Small intestine (tissue), 7 donors: ENCODE results near the gene GDE1. TPM values are rescaled to one million over a fixed set of nuclear protein-coding genes. Genes with fewer than 3 reads are reported as not detected.
A peak's percentile ranks its signal among the peaks of the same experiment; 100 is the strongest.

Source experiments
- DNase-seq, 2 donors: peaks; one replicate each; pipeline versions ENCODE4 v3.0.0 to v3.0.0-alpha.2; 2013
- FAIRE-seq: peaks from 2 replicates; lab custom pipeline; 2012; peaks lifted over from hg19 to GRCh38; lab: Jason Lieb, UNC
- H3K27ac ChIP-seq, 3 donors: one replicate each; pipeline ENCODE4 v1.5.1; 2013; ENCODE audit warnings: low read length in 2 of 3, mild to moderate bottlenecking in 2 of 3, control low read depth in 1 of 3, inconsistent platforms in 1 of 3, low read depth in 1 of 3, moderate library complexity in 1 of 3
- H3K27me3 ChIP-seq, 3 donors: one replicate each; pipeline ENCODE4 v1.6.1; 2013; ENCODE audit warnings: low read length in 3 of 3, inconsistent platforms in 1 of 3; ENCODE audit not compliant: control insufficient read depth in 3 of 3, insufficient read depth in 3 of 3
- H3K36me3 ChIP-seq, 3 donors: one replicate each; pipeline ENCODE4 v1.6.1; 2013; ENCODE audit warnings: low read length in 3 of 3, inconsistent platforms in 1 of 3, low read depth in 1 of 3, mild to moderate bottlenecking in 1 of 3, moderate library complexity in 1 of 3; ENCODE audit not compliant: control insufficient read depth in 3 of 3, insufficient read depth in 2 of 3
- H3K4me1 ChIP-seq, 3 donors: one replicate each; pipeline ENCODE4 v1.6.1; 2013; ENCODE audit warnings: low read length in 2 of 3, inconsistent platforms in 1 of 3, low read depth in 1 of 3, mild to moderate bottlenecking in 1 of 3, moderate library complexity in 1 of 3; ENCODE audit not compliant: control insufficient read depth in 3 of 3, insufficient read depth in 2 of 3
- H3K4me3 ChIP-seq, 3 donors: one replicate each; pipeline ENCODE4 v1.5.1; 2013; ENCODE audit warnings: low read length in 3 of 3, control low read depth in 1 of 3, inconsistent platforms in 1 of 3, low read depth in 1 of 3, mild to moderate bottlenecking in 1 of 3, moderate library complexity in 1 of 3
- H3K9me3 ChIP-seq, 2 donors: one replicate each; pipeline ENCODE4 v1.6.1; 2013; ENCODE audit warnings: low read depth in 1 of 2, low read length in 1 of 2; ENCODE audit not compliant: control insufficient read depth in 2 of 2, insufficient read depth in 1 of 2
- WGBS, 3 donors: extraction: QIAGEN DNeasy Blood & Tissue Kit; methylation state at CpG; one replicate each; pipeline ENCODE4 v1.1.7; 2013; 5-methylcytosine and 5-hydroxymethylcytosine counted together
- polyA plus RNA-seq, 4 donors: library from polyadenylated mRNA; stranded (reverse) in 3 of 4; unstranded in 1 of 4; fragments of 200-250 nt in 3 of 4; fragments of 120-200 nt in 1 of 4; gene quantifications; one replicate each; pipeline versions ENCODE4 v1.2.1 to v1.2.3, GENCODE V29; 2013
- donor health status: healthy with polysubstance abuse.
- donor health status: control.
- donor health status: control.
- donor health status: Bipolar disorder and iron deficiency.
- donor health status: healthy.

Gene GDE1
- polyA plus RNA-seq, 4 donors = 29.7 to 70.8 (median 38.9) TPM

DNA sequence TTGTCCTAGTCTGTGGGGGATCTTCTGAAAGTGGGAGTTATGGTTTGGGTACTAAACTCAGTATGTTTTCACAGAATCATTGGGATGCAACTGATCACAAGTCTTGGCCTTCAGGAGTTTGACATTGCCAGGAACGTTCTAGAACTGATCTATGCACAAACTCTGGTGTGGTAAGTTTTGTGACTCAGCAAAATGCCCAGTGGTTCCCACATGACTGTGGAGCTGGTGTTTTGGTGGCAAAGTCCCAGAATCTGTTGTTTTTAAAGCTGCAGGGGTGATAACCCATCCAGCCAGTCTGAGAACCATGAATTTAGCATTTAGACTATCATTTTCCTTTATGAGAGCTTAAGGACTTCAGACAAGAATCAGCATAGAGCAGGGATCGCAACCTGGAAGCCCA is 40.6 kb downstream of the GDE1 start:
- H3K36me3 ChIP-seq = peaks cover 5 to 39% (median 20%) of the 10 kb centered on the region in 3 donors
- WGBS, 3 donors = 86 to 91% (median 86%) methylated on average over 2 of the region's 2 CpGs
- FAIRE-seq = no peak

DNA sequence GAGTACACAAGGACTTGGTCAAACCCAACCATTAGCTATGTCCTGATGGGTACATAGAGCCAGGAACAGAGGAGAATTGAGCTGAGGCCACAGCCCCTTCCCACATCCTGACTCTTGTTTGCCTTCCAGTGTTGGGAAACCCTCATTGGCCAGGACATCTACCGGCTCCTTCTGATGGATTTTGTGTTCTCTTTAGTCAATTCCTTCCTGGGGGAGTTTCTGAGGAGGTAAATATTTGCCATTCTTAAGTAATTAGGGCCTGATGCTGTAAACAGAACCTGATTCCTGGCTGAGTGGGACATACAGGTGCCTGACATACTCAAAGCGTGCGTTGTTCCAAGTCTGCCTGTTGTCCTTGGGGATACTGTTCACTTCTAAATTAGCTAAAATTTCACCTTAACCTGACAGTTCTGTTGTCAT is 42.6 kb downstream of the GDE1 start:
- H3K4me1 ChIP-seq = no peaks in the 10 kb centered on the region
- no peaks in the 10 kb centered on the region for H3K9me3 ChIP-seq
- peaks cover 5 to 42% (median 14%) of the 10 kb centered on the region in 3 donors for H3K36me3 ChIP-seq
- 74 to 89% (median 79%) methylated on average over 3 of the region's 3 CpGs for WGBS, 3 donors
- FAIRE-seq (no peak), DNase-seq (no peak)
- no peak overlapping the region for H3K27ac ChIP-seq
- H3K4me3 ChIP-seq = no peak overlapping the region
- H3K27me3 ChIP-seq = no peaks in the 10 kb centered on the region

More for the DNA sequence above, 40.6 kb downstream of the GDE1 start:
- Histone ChIP-seq H3K4me3 (no peak overlapping the region), H3K4me1 (no peaks in the 10 kb centered on the region), H3K27ac (no peak overlapping the region), H3K9me3 (no peaks in the 10 kb centered on the region), H3K27me3 (no peaks in the 10 kb centered on the region)
- DNase-seq = no peak

- WGBS, 3 donors = 39 to 91% (median 90%) methylated on average over 1 of the region's 1 CpG
- DNase-seq (no peak), FAIRE-seq (no peak)
- H3K4me1 ChIP-seq = no peaks in the 10 kb centered on the region
- H3K4me3 ChIP-seq = no peak overlapping the region
- H3K36me3 ChIP-seq = peaks cover 5 to 47% (median 12%) of the 10 kb centered on the region in 3 donors
- H3K9me3 ChIP-seq = no peaks in the 10 kb centered on the region
- H3K27me3 ChIP-seq = no peaks in the 10 kb centered on the region
- H3K27ac ChIP-seq = no peak overlapping the region
These were observed 43.4 kb downstream of the GDE1 start for GRCh38 chr16:19478505-19478904.

DNA sequence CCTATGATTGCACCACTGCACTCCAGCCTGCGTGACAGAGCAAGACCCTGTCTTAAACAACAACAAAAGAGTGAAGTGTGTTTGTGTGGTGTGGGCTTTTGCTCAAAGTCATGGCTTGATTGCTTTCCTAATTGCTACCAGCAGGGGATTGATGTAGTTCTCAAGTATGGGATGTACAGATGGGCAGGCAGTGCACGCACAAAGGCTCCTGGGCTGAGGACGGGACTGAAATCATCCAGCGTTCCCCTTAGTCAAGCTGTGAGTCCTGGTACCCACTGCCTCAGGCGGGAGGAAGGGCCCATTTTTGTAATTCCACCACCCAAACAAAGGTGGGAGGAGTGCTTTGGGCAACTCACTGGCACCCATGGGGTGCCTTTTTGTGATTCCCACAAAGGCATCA is 47.3 kb downstream of the GDE1 start:
- Histone ChIP-seq H3K4me3 (no peak overlapping the region), H3K9me3 (no peaks in the 10 kb centered on the region), H3K36me3 (peaks cover 9 to 61% (median 15%) of the 10 kb centered on the region in 3 donors), H3K27ac (no peak overlapping the region), H3K4me1 (no peaks in the 10 kb centered on the region), H3K27me3 (no peaks in the 10 kb centered on the region)
- FAIRE-seq = no peak
- DNase-seq = no peak
- WGBS, 3 donors = 80 to 89% (median 84%) methylated on average over 5 of the region's 5 CpGs

- FAIRE-seq (no peak), DNase-seq (no peak)
- Histone ChIP-seq H3K4me1 (no peaks in the 10 kb centered on the region), H3K27me3 (no peaks in the 10 kb centered on the region), H3K27ac (no peak overlapping the region), H3K4me3 (no peak overlapping the region), H3K36me3 (peaks cover 9 to 73% (median 12%) of the 10 kb centered on the region in 3 donors), H3K9me3 (no peaks in the 10 kb centered on the region)
- WGBS, 3 donors = 79 to 89% (median 82%) methylated on average over 6 of the region's 6 CpGs
These were observed 49.4 kb downstream of the GDE1 start for GRCh38 chr16:19472482-19472881.

DNA sequence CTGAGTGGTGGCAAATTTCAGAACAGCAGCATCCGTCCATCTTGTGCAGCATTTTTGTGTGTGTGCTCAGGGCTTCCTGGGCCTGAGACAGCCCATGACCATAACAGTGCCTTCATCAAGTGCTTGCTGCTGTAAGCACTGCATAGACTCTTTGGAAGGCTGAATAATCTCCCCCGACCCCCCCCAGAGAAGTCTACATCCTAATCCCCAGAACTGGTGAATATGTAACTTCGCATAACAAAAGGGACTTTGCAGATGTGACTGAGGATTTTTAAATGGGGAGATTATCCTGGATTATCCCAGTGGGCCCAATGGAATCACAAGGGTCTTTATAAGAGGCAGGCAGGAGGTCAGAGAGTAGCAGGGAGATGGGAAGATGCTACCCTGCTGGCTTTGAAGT is 53.6 kb downstream of the GDE1 start:
- Histone ChIP-seq H3K36me3 (peaks cover 7 to 71% (median 19%) of the 10 kb centered on the region in 3 donors), H3K4me1 (no peaks in the 10 kb centered on the region), H3K27me3 (no peaks in the 10 kb centered on the region), H3K4me3 (no peak overlapping the region), H3K9me3 (no peaks in the 10 kb centered on the region), H3K27ac (no peak overlapping the region)
- DNase-seq (no peak), FAIRE-seq (no peak)
- WGBS, 3 donors = 84 to 93% (median 85%) methylated on average over 3 of the region's 3 CpGs

- FAIRE-seq = no peak
- peaks cover 2 to 61% (median 28%) of the 10 kb centered on the region in 3 donors for H3K36me3 ChIP-seq
- no peak overlapping the region for H3K4me3 ChIP-seq
- no peak overlapping the region for H3K27ac ChIP-seq
- peak; percentile 15 to 50 for DNase-seq
- no peaks in the 10 kb centered on the region for H3K4me1 ChIP-seq
- no peaks in the 10 kb centered on the region for H3K27me3 ChIP-seq
- no peaks in the 10 kb centered on the region for H3K9me3 ChIP-seq
- 83 to 87% (median 85%) methylated on average over 12 of the region's 12 CpGs for WGBS, 3 donors
These were observed 58.2 kb downstream of the GDE1 start for GRCh38 chr16:19463468-19464315.

DNA sequence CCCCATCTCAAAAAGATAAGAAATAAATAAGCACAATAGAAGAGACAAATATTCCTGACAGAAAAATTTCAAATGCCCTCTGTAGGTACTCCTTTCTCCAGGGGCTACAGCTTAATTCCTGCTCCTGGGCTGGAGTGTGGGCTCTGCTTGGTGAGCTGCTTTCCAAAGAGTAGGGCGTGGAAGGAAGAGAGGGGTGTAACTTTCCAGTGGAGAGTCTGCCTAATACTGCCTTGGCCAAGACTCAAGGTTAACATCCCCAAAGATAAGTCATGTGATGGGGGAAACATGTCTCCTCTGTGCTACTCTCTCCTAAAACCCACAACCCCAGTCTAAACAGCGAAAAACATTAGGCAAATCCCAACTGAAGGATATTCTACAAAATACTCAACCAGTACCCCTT is 61.5 kb downstream of the GDE1 start:
- Histone ChIP-seq H3K9me3 (no peaks in the 10 kb centered on the region), H3K36me3 (peaks cover 2 to 49% (median 25%) of the 10 kb centered on the region in 3 donors), H3K4me3 (no peak overlapping the region), H3K27me3 (no peaks in the 10 kb centered on the region), H3K27ac (no peak overlapping the region), H3K4me1 (no peaks in the 10 kb centered on the region)
- no peak for FAIRE-seq
- no peak for DNase-seq
- WGBS, 3 donors = 92 to 97% (median 94%) methylated on average over 2 of the region's 2 CpGs
